A375 (cell line): ENCODE measurements around the gene SLC39A7. TPM values are rescaled to one million over a fixed set of nuclear protein-coding genes. Genes with fewer than 3 reads are reported as not detected.

Experiments used
- small RNA-seq: library from RNA; depleted of rRNA; stranded (forward); fragments of <200 nt; gene quantifications from one replicate; pipeline ENCODE3, GENCODE V24; 2014
- total RNA-seq: library from RNA; depleted of rRNA; stranded (reverse); fragments of >200 nt; shearing (Covaris generic); gene quantifications from 2 replicates; pipeline ENCODE4 v1.2.3, GENCODE V29; 2014; rRNA removed

The SLC39A7 gene, protein sequence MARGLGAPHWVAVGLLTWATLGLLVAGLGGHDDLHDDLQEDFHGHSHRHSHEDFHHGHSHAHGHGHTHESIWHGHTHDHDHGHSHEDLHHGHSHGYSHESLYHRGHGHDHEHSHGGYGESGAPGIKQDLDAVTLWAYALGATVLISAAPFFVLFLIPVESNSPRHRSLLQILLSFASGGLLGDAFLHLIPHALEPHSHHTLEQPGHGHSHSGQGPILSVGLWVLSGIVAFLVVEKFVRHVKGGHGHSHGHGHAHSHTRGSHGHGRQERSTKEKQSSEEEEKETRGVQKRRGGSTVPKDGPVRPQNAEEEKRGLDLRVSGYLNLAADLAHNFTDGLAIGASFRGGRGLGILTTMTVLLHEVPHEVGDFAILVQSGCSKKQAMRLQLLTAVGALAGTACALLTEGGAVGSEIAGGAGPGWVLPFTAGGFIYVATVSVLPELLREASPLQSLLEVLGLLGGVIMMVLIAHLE
- 72.3 and 75.1 TPM in 2 replicates for total RNA-seq

DNA sequence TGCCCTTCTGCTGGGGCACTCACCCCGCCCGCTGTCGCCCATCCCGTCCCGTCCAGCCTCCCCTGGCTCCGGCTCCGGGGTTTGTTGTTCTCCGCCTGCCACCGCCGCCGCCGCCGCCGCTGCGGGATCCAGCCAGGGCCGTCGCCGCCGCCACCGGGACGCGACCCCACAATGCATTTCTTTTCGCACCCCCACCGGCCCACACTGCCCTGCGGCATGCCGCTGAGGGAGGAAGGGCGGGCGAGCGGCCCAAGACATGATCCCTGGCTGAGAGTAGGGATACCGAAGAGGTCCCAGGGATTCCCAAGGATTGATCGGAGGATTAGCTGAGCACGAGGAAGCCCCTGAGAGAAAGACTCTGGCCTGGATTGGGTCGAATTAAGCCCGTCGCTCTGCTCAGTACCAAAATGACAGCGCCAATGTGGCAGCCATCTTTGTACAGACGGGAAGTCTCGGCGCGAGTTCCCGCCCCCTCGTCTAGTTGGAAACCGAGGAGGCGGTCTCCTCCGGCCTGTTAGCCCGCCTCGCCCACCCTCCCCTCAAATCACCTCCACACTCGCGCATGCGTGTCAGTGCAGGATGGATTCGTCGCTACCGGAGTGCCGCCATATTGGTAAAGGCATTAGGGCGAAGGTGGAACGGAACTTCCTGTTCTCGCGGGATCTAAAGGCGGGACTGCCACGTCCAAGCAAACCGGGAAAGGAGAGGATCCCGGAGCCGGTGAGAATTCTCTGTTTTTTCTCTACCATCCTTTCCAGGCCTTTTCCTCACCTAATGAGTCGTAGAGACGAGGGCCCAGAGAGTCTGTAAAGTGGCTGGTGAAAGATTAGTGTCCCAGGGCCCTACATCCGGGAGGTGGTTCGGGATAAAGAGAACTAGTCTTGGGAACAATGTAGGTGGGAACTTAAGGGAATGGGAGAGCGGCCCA is at the start of gene SLC39A7, which contains the start of gene RXRB:
SLC39A7 (plus strand) TSS at position 649 of the 928 bp plus-strand sequence. CDS start 379 bp downstream, outside the sequence.
RXRB (minus strand) TSS at position 447 of the 928 bp plus-strand sequence; CDS start at position 258, 189 bp downstream.

DNA sequence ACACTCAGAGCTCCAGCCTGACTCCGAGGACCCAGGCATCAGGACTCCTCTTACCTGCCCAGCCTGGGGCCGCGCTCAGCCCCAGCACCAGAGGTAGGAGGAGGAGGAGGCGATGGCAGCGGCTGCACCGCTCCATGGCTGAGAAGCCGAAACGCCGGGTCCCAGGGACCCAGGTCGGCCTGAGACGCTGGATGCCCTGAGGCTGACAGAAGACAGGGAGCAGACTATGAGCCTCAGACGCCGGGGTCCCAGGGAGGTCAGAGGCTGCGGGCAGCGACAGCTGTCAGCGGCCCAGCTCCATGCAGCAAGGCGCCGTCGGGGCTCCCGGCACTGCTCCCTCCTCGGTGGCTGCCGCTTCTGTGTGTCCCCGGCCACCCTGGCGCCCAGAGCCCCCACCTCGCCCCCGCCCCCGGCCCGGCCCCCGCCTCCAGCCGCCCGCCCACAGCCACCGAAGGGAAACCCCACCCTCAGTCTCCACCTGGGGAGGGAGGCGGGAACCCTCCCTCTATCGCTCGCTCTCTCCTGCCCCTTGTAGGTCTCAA is 8.5 kb upstream of the SLC39A7 start, which contains the start of gene COL11A2:
COL11A2 (minus strand) TSS at position 363 of the 542 bp plus-strand sequence; CDS start at position 136, 227 bp downstream.

GRCh38 chr6:33204415-33205190 is 3.9 kb downstream of the SLC39A7 start, which contains the start of gene HSD17B8:
HSD17B8 (plus strand) TSS chr6:33204655; CDS start chr6:33204669, 14 bp downstream.

DNA sequence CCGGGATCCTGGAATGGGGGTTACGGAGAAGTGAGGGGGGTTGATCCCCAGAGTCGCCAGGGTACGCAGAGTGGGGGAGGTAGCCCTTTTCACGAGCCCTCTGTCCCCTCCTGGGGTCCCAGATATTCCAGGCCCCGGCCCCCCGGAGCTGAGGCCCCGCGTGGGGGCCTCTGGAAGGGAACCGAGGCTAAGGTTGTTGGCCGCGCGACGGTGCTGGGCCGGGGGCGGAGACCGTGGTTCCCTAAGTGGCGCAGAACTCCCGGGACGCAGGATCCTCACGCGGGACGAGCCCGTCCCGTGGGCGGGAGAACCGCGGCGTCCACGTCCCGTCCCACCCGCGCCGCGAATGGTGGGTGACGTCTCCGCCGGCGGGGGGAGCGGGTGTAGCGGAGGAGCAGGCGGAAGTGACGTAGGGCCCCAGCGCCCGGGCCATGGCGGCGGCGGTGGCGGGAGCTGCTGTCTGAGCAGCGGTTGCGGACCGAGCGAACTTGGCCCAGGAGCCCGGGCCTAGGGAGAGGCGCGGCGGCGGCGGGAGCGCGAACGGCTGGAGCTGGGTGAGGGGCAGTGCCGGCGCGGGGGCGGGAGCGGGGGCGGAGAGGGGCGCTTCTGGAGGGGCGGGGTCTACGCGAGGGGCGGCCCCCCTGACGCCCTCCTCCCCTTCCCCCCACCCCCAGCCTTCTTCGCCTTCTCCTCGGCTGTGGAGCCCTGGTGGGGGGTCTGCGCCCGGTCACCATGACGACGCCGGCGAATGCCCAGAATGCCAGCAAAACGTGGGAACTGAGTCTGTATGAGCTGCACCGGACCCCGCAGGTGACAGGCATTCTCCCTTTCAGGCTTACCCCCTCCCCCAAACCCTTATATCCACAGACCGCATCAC is 7.7 kb downstream of the SLC39A7 start, which contains the start of gene RING1:
RING1 (plus strand) TSS at position 410 of the 877 bp plus-strand sequence; CDS start at position 733, 323 bp downstream.

Small RNA genes within 50 kb of the gene (small RNA-seq; reads per million reads assigned to genes)
- gene MIR219A1 (0.17 reads per million), gene RNY4P10 (not detected)

Other genes with a start within 250 kb of the SLC39A7 start
- gene HLA-DMA, start 247.8 kb upstream of the SLC39A7 start, total RNA-seq, result 46.9 and 55.9 TPM in 2 replicates
- gene BRD2, start 232.3 kb upstream of the SLC39A7 start, total RNA-seq, result 171 and 216 TPM in 2 replicates
- gene HLA-DOA, start 191.3 kb upstream of the SLC39A7 start, total RNA-seq, result 4.1 and 4.3 TPM in 2 replicates
- gene HLA-DPA1, start 127.2 kb upstream of the SLC39A7 start, total RNA-seq, result 147 and 155 TPM in 2 replicates
- 96.3 and 110 TPM in 2 replicates for gene HLA-DPB1, start 124.9 kb upstream of the SLC39A7 start, total RNA-seq
- gene COL11A2, start 8.4 kb upstream of the SLC39A7 start, total RNA-seq, result 4.9 and 7.6 TPM in 2 replicates
- gene RXRB, start 202 bp upstream of the SLC39A7 start, total RNA-seq, result 23.0 and 23.8 TPM in 2 replicates
- gene HSD17B8, start 3.8 kb downstream of the SLC39A7 start, total RNA-seq, result 19.9 and 28.1 TPM in 2 replicates
- gene RING1, start 7.6 kb downstream of the SLC39A7 start, total RNA-seq, result 33.7 and 37.4 TPM in 2 replicates
- gene VPS52, start 71.0 kb downstream of the SLC39A7 start, total RNA-seq, result 24.0 and 24.9 TPM in 2 replicates
- gene RPS18, start 71.2 kb downstream of the SLC39A7 start, total RNA-seq, result 5,548 and 5,916 TPM in 2 replicates
- gene B3GALT4, start 76.3 kb downstream of the SLC39A7 start, total RNA-seq, result 1.1 and 2.6 TPM in 2 replicates
- gene WDR46, start 88.4 kb downstream of the SLC39A7 start, total RNA-seq, result 127 and 134 TPM in 2 replicates
- gene PFDN6, start 88.7 kb downstream of the SLC39A7 start, total RNA-seq, result 224 and 227 TPM in 2 replicates
- gene RGL2, start 98.1 kb downstream of the SLC39A7 start, total RNA-seq, result 24.5 and 26.1 TPM in 2 replicates
- 29.4 and 33.8 TPM in 2 replicates for gene TAPBP, start 113.2 kb downstream of the SLC39A7 start, total RNA-seq
- gene ZBTB22, start 116.9 kb downstream of the SLC39A7 start, total RNA-seq, result 12.6 and 14.3 TPM in 2 replicates
- 47.5 and 49.4 TPM in 2 replicates for gene DAXX, start 122.1 kb downstream of the SLC39A7 start, total RNA-seq
- 34.4 and 37.4 TPM in 2 replicates for gene KIFC1, start 191.0 kb downstream of the SLC39A7 start, total RNA-seq
- gene PHF1, start 210.1 kb downstream of the SLC39A7 start, total RNA-seq, result 19.8 and 23.8 TPM in 2 replicates
- 124 and 136 TPM in 2 replicates for gene CUTA, start 217.2 kb downstream of the SLC39A7 start, total RNA-seq
- 3.6 and 4.1 TPM in 2 replicates for gene SYNGAP1, start 219.2 kb downstream of the SLC39A7 start, total RNA-seq